Measurements from ENCODE around the gene BBS12. TPM values are rescaled to one million over a fixed set of nuclear protein-coding genes. Genes with fewer than 3 reads are reported as not detected.

The BBS12 gene
- total and polyA plus RNA-seq, 11 donors = 1.1 to 11.9 (median 6.8) TPM

DNA sequence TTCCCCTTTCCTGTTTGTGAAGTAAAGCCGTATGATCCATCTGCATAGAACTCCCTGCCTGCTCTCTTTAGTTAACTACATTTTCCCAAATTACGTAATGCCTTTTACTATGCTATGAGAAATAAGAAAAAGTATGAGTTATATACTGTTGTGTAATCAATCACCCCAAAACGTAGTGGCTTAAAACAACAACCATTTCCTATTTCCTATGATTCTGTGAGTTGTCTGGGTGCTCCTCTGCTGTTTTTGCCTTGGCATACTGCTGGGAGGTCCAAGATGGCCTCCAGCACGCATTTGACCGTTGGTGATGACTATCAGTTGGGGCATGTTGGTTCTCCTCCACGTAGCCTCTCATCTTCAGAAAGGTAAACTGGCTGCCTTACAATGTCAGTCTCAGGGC, 39.8 kb downstream of the BBS12 start:
- 82 to 87% (median 84%) methylated on average over 6 of the region's 6 CpGs for WGBS, 4 donors
- TF ChIP-seq POLR2A (IDR thresholded peaks at IDR 0.05) = no peak
- TF ChIP-seq, protein P1, sequence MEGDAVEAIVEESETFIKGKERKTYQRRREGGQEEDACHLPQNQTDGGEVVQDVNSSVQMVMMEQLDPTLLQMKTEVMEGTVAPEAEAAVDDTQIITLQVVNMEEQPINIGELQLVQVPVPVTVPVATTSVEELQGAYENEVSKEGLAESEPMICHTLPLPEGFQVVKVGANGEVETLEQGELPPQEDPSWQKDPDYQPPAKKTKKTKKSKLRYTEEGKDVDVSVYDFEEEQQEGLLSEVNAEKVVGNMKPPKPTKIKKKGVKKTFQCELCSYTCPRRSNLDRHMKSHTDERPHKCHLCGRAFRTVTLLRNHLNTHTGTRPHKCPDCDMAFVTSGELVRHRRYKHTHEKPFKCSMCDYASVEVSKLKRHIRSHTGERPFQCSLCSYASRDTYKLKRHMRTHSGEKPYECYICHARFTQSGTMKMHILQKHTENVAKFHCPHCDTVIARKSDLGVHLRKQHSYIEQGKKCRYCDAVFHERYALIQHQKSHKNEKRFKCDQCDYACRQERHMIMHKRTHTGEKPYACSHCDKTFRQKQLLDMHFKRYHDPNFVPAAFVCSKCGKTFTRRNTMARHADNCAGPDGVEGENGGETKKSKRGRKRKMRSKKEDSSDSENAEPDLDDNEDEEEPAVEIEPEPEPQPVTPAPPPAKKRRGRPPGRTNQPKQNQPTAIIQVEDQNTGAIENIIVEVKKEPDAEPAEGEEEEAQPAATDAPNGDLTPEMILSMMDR (IDR thresholded peaks at IDR 0.05) = no peak
- Histone ChIP-seq H3K27me3 (no peaks in the 10 kb centered on the region), H3K27ac (no peak overlapping the region), H3K4me3 (no peak overlapping the region), H3K4me1 (peaks cover 0 to 5% (median 0%) of the 10 kb centered on the region in 12 donors), H3K9me3 (no peaks in the 10 kb centered on the region), H3K36me3 (no peaks in the 10 kb centered on the region)
- no peak for ATAC-seq
- intact Hi-C loops (cut with DNase I) = no loop called here
- DNase-seq = no peak

DNA sequence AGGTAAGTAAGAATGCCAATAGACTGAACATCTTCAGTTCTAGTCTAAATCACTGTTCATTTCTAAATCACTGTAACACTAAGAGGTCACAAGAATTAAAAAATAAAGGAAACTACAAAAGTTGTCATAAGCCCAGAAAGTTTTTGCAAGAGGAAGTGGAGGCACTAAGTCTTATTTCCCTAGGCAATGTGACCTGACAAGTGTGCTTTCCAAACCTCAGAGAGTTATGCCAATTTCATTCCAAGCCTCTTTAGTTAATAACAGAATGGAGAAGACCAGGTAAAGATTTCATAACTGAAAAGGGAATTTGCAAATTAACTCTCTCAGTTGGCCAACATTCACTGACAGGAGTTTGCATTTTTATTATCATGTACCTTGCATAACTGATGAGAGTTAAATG, 40.5 kb downstream of the BBS12 start:
- Histone ChIP-seq H3K4me3 (no peak overlapping the region), H3K27ac (no peak overlapping the region), H3K27me3 (no peaks in the 10 kb centered on the region), H3K36me3 (no peaks in the 10 kb centered on the region), H3K4me1 (peaks cover 0 to 5% (median 0%) of the 10 kb centered on the region in 12 donors), H3K9me3 (no peaks in the 10 kb centered on the region)
- DNase-seq (no peak), ATAC-seq (no peak)
- intact Hi-C loops (cut with DNase I) = no loop called here
- TF ChIP-seq, protein P1 (IDR thresholded peaks at IDR 0.05) = no peak
- TF ChIP-seq POLR2A (IDR thresholded peaks at IDR 0.05) = no peak

DNA sequence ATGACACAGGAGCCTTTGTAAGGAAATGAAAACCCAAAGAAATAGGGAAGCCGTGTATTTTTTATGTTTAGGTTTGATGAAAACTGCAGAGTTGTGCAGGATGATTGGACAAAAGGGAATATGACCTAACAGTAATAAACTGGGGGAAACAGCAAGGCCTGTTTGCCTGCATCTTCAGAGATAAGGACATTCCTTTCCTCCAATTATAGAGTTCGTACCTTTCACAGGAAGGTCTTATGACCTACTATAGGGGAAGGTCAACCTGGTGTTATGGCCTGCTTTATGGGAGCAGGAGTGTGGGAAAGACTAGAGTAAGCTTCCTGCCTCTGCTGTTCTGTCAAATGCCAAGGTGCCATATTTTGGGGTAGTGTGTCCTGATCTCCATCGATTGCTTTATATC, 42.5 kb downstream of the BBS12 start:
- WGBS, 4 donors = 77 to 86% (median 82%) methylated on average over 3 of the region's 3 CpGs
- Histone ChIP-seq H3K36me3 (no peaks in the 10 kb centered on the region), H3K4me3 (no peak overlapping the region), H3K27me3 (no peaks in the 10 kb centered on the region), H3K9me3 (peaks cover 0 to 5% (median 0%) of the 10 kb centered on the region in 12 donors), H3K4me1 (peaks cover 0 to 5% (median 0%) of the 10 kb centered on the region in 12 donors), H3K27ac (no peak overlapping the region)
- TF ChIP-seq POLR2A (IDR thresholded peaks at IDR 0.05) = no peak
- TF ChIP-seq, protein P1 (IDR thresholded peaks at IDR 0.05) = no peak
- DNase-seq (no peak), ATAC-seq (no peak)
- intact Hi-C loops (cut with DNase I) = no loop called here

DNA sequence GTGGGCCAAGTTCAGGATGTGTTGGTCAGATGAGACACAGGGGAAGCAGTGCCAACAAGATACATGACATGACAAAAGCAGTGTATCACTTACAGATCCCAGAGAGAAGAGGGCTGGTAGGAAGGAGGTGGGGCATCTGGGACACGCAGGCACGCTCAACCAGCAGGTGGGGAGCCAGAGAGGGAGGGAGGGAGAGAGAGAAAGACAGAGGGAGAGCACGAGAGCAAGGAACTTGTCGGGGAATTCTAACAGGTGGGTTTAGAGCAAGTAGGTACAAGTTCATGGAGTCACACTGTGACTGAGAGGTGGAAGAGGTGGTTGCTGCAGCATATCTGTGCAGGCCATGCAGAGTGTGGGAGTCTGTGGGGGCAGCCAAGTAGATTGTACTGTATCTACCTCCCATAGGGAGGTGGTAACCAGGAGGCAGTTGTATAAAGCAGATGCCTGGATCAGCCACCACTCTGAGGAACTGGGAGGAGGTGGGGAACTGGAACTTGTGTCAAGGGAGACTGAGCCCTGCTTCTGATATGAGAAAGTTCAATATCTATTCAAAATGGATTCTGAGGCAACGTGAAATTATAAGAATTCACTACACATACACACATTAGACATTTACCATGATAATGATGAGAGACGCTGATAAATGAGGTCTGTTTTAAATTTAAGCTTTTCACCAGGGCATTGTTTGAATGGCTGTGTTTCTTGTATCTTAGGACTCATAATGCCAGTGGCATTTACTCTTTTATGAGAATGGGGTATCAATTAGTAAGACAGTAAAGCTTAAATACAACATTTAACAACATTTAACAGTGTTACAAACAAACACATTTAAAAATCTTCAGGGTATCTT, 43.7 kb downstream of the BBS12 start:
- no peaks in the 10 kb centered on the region for H3K27me3 ChIP-seq
- H3K4me1 ChIP-seq = peaks cover 0 to 5% (median 0%) of the 10 kb centered on the region in 12 donors
- intact Hi-C loops (cut with DNase I) = no loop called here
- 63 to 71% (median 69%) methylated on average over 6 of the region's 6 CpGs for WGBS, 4 donors
- peaks cover 0 to 6% (median 0%) of the 10 kb centered on the region in 12 donors for H3K9me3 ChIP-seq
- TF ChIP-seq POLR2A (IDR thresholded peaks at IDR 0.05) = no peak
- H3K36me3 ChIP-seq = no peaks in the 10 kb centered on the region
- H3K27ac ChIP-seq = no peak overlapping the region
- H3K4me3 ChIP-seq = no peak overlapping the region
- DNase-seq (no peak), ATAC-seq (peak in 3 of 4 donors; percentile 39 to 45 (median 42))

Measured in heart left ventricle (tissue), 16 donors.